H1 (cell line): Measurements from ENCODE around the gene RAB7B. TPM values are rescaled to one million over a fixed set of nuclear protein-coding genes. Genes with fewer than 3 reads are reported as not detected.

Source experiments
- CTCF ChIA-PET: fragments of 300-600 bp; sonication (Branson Sonifier 250); formaldehyde crosslinking; loops from one replicate; lab custom pipeline; 2021; ENCODE audit not compliant: partially characterized antibody; lab: Charles Lee
- POLR2A ChIA-PET: fragments of 300-600 bp; sonication (Branson Sonifier 250); formaldehyde crosslinking; loops from one replicate; lab custom pipeline; 2021; ENCODE audit warnings: inconsistent platforms; ENCODE audit not compliant: partially characterized antibody; lab: Charles Lee
- DNase-seq, 2 experiments: peaks; one replicate each; pipeline versions ENCODE4 v3.0.0 to v3.0.0-alpha.2; 2010 to 2022; ENCODE audit warnings: low spot score in 2 of 2, low read depth in 1 of 2, mixed read lengths in 1 of 2
- FAIRE-seq: peaks from 2 replicates; lab custom pipeline; 2011; peaks lifted over from hg19 to GRCh38; lab: Jason Lieb, UNC
- H2AFZ ChIP-seq: 2 replicates; pipeline ENCODE4 v1.8.1; 2012; ENCODE audit warnings: low read length, inconsistent platforms
- H2AK5ac ChIP-seq: 2 replicates; pipeline ENCODE4 v1.6.1; 2013; ENCODE audit warnings: low read depth, low read length
- H2BK120ac ChIP-seq: replicated peaks from 2 replicates; pipeline ENCODE3; 2013; ENCODE audit warnings: low read depth, low read length, inconsistent platforms
- H2BK12ac ChIP-seq: 2 replicates; pipeline ENCODE4 v1.6.1; 2013; ENCODE audit warnings: low read depth, low read length
- H2BK15ac ChIP-seq: 2 replicates; pipeline ENCODE4 v1.6.1; 2013; ENCODE audit warnings: low read length
- H2BK20ac ChIP-seq: 2 replicates; pipeline ENCODE4 v1.6.1; 2013; ENCODE audit warnings: low read length
- H2BK5ac ChIP-seq: 2 replicates; pipeline ENCODE4 v1.6.1; 2013; ENCODE audit warnings: low read depth, low read length
- H3K14ac ChIP-seq: 2 replicates; pipeline ENCODE4 v1.6.1; 2013; ENCODE audit warnings: inconsistent platforms; ENCODE audit not compliant: insufficient read length
- H3K18ac ChIP-seq: 2 replicates; pipeline ENCODE4 v1.6.1; 2013; ENCODE audit warnings: low read length; ENCODE audit errors: extremely low read depth
- H3K23ac ChIP-seq: 2 replicates; pipeline ENCODE4 v1.6.1; 2013; ENCODE audit warnings: inconsistent platforms; ENCODE audit not compliant: insufficient read length
- H3K23me2 ChIP-seq: 2 replicates; pipeline ENCODE4 v1.6.1; 2013; ENCODE audit warnings: low read depth, low read length
- H3K27ac ChIP-seq: 2 replicates; pipeline ENCODE4 v1.6.1; 2011; ENCODE audit warnings: low read depth, low read length, inconsistent platforms
- H3K27me3 ChIP-seq, 4 experiments: replicated peaks in 1 of 4; 1 replicate in 1 of 4; 2 replicates in 3 of 4; pipeline versions ENCODE4 v1.6.1 to v1.8.1; 2011 to 2013; ENCODE audit warnings: low read length in 3 of 4, mild to moderate bottlenecking in 3 of 4, inconsistent platforms in 2 of 4, mixed read lengths in 2 of 4, moderate library complexity in 1 of 4; ENCODE audit not compliant: control insufficient read depth in 3 of 4, insufficient read depth in 3 of 4; ENCODE audit errors: extremely low read depth in 1 of 4
- H3K36me3 ChIP-seq, 4 experiments: 2 replicates each; pipeline versions ENCODE4 v1.6.1 to v1.8.1; 2011 to 2013; ENCODE audit warnings: mild to moderate bottlenecking in 4 of 4, low read length in 3 of 4, moderate library complexity in 2 of 4, control low read depth in 1 of 4, inconsistent platforms in 1 of 4; ENCODE audit not compliant: insufficient read depth in 4 of 4, control insufficient read depth in 2 of 4
- H3K4ac ChIP-seq: replicated peaks from 2 replicates; pipeline ENCODE3; 2013; ENCODE audit warnings: low read length, low read depth, mixed read lengths, inconsistent platforms; ENCODE audit not compliant: insufficient read length
- H3K4me1 ChIP-seq, 4 experiments: replicated peaks in 1 of 4; 1 replicate in 1 of 4; 2 replicates in 3 of 4; pipeline versions ENCODE4 v1.6.1 to v1.8.1; 2011 to 2013; ENCODE audit warnings: low read length in 3 of 4, inconsistent platforms in 2 of 4, mixed read lengths in 1 of 4; ENCODE audit not compliant: insufficient read depth in 4 of 4, control insufficient read depth in 3 of 4
- H3K4me2 ChIP-seq, 2 experiments: 2 replicates each; pipeline versions ENCODE4 v1.6.1 to v1.8.1; 2011 to 2013; ENCODE audit warnings: low read depth in 2 of 2, low read length in 2 of 2, control low read depth in 1 of 2, inconsistent platforms in 1 of 2, mild to moderate bottlenecking in 1 of 2; ENCODE audit not compliant: insufficient read depth in 1 of 2
- H3K4me3 ChIP-seq, 4 experiments: fragments of 200-600, 300-600 bp in 1 of 4; sonication (generic), shearing (Covaris generic), sonication (Bioruptor Twin) in 1 of 4; 2 replicates each; pipeline versions ENCODE4 v1.5.1 to v1.8.1; 2011 to 2016; ENCODE audit warnings: low read length in 4 of 4, low read depth in 3 of 4, control low read depth in 2 of 4, inconsistent platforms in 2 of 4, mild to moderate bottlenecking in 2 of 4, mixed read lengths in 1 of 4, moderate library complexity in 1 of 4; ENCODE audit not compliant: insufficient read depth in 2 of 4; ENCODE audit errors: extremely low read depth in 1 of 4
- H3K56ac ChIP-seq: replicated peaks from 2 replicates; pipeline ENCODE3; 2013; ENCODE audit warnings: low read depth, mild to moderate bottlenecking, mixed read lengths, low read length, inconsistent platforms; ENCODE audit not compliant: insufficient read length
- H3K79me1 ChIP-seq: 2 replicates; pipeline ENCODE4 v1.6.1; 2013; ENCODE audit warnings: low read depth, low read length, control low read depth
- H3K79me2 ChIP-seq, 2 experiments: 2 replicates each; pipeline versions ENCODE4 v1.6.1 to v1.8.1; 2012 to 2013; ENCODE audit warnings: low read length in 2 of 2, mild to moderate bottlenecking in 2 of 2, inconsistent platforms in 1 of 2; ENCODE audit not compliant: insufficient read depth in 2 of 2, control insufficient read depth in 1 of 2
- H3K9ac ChIP-seq, 4 experiments: replicated peaks in 1 of 4; 1 replicate in 1 of 4; 2 replicates in 3 of 4; pipeline versions ENCODE4 v1.6.1 to v1.8.1; 2011 to 2013; ENCODE audit warnings: low read depth in 3 of 4, low read length in 3 of 4, control low read depth in 2 of 4, mild to moderate bottlenecking in 2 of 4, moderate library complexity in 2 of 4, inconsistent platforms in 1 of 4; ENCODE audit errors: extremely low read depth in 1 of 4
- H3K9me3 ChIP-seq, 2 experiments: 2 replicates each; pipeline versions ENCODE4 v1.6.1 to v1.8.1; 2012 to 2013; ENCODE audit warnings: mild to moderate bottlenecking in 2 of 2, moderate library complexity in 2 of 2, control low read depth in 1 of 2, inconsistent platforms in 1 of 2, low read depth in 1 of 2, low read length in 1 of 2, mixed read lengths in 1 of 2; ENCODE audit not compliant: insufficient read depth in 2 of 2
- H4K20me1 ChIP-seq, 2 experiments: replicated peaks in 1 of 2; 2 replicates each; pipeline versions ENCODE3 to v1.8.1; 2011 to 2013; ENCODE audit warnings: inconsistent platforms in 2 of 2, low read length in 2 of 2, mild to moderate bottlenecking in 1 of 2; ENCODE audit not compliant: insufficient read depth in 2 of 2, control insufficient read depth in 1 of 2
- H4K5ac ChIP-seq: 2 replicates; pipeline ENCODE4 v1.6.1; 2013; ENCODE audit warnings: low read length, low read depth, mixed read lengths, inconsistent platforms; ENCODE audit not compliant: insufficient read length
- H4K8ac ChIP-seq: 2 replicates; pipeline ENCODE4 v1.8.0; 2013; ENCODE audit warnings: mild to moderate bottlenecking, moderate library complexity, low read length, inconsistent platforms; ENCODE audit not compliant: insufficient read depth; ENCODE audit errors: extremely low read depth
- H4K91ac ChIP-seq: replicated peaks from 2 replicates; pipeline ENCODE3; 2013; ENCODE audit warnings: low read length, mixed read lengths, inconsistent platforms; ENCODE audit not compliant: insufficient read length
- CBX5 ChIP-seq: fragments of 300-800, 300-1000 bp; sonication (generic); IDR thresholded peaks from 2 replicates; pipeline ENCODE4 v1.7.1; 2016; ENCODE audit warnings: antibody characterized with exemption, low read length, low read depth
- CTBP2 ChIP-seq: IDR thresholded peaks from 2 replicates; pipeline ENCODE4 v1.7.0; 2011; ENCODE audit warnings: borderline replicate concordance, mild to moderate bottlenecking, moderate library complexity, mixed read lengths, low read length; ENCODE audit not compliant: insufficient read depth, insufficient read length
- EGR1 ChIP-seq: IDR thresholded peaks from 2 replicates; pipeline ENCODE4 v1.6.1; 2011; ENCODE audit warnings: low read depth, low read length, borderline replicate concordance
- EZH2 ChIP-seq: fragments of 200-600 bp; sonication (generic); IDR thresholded peaks from 2 replicates; pipeline ENCODE4 v1.7.1; 2012; ENCODE audit warnings: low read depth, mild to moderate bottlenecking, moderate library complexity, low read length, inconsistent platforms; ENCODE audit not compliant: severe bottlenecking
- JUN ChIP-seq: IDR thresholded peaks from 2 replicates; pipeline ENCODE4 v1.6.1; 2011; ENCODE audit warnings: low read depth, mild to moderate bottlenecking, improper control_type of control experiment, low read length
- KDM5A ChIP-seq: fragments of 200-600 bp; IDR thresholded peaks from 2 replicates; pipeline ENCODE4 v1.7.1; 2012; ENCODE audit warnings: mild to moderate bottlenecking, low read length, inconsistent platforms, mixed read lengths
- MAFK ChIP-seq: IDR thresholded peaks from 2 replicates; pipeline ENCODE4 v1.6.1; 2012; ENCODE audit warnings: low read depth, mild to moderate bottlenecking, improper control_type of control experiment, low read length
- POLR2A ChIP-seq, 2 experiments: IDR thresholded peaks; 1 replicate in 1 of 2; 2 replicates in 1 of 2; pipeline ENCODE4 v1.6.1; 2011; ENCODE audit warnings: low read depth in 2 of 2, low read length in 2 of 2, mild to moderate bottlenecking in 2 of 2; ENCODE audit errors: control extremely low read depth in 1 of 2
- POLR2AphosphoS5 ChIP-seq: IDR thresholded peaks from 2 replicates; pipeline ENCODE4 v1.6.1; 2011; ENCODE audit warnings: low read depth, low read length
- RAD21 ChIP-seq, 2 experiments: IDR thresholded peaks in 1 of 2; conservative IDR thresholded peaks in 1 of 2; 2 replicates each; pipeline ENCODE4 v1.6.1; 2011; ENCODE audit warnings: low read depth in 2 of 2, low read length in 2 of 2, improper control_type of control experiment in 1 of 2, inconsistent platforms in 1 of 2, mild to moderate bottlenecking in 1 of 2, moderate library complexity in 1 of 2
- SIN3A ChIP-seq, 2 experiments: IDR thresholded peaks in 1 of 2; conservative IDR thresholded peaks in 1 of 2; 2 replicates each; pipeline ENCODE4 v1.6.1; 2011 to 2012; ENCODE audit warnings: low read length in 2 of 2, improper control_type of control experiment in 1 of 2, low read depth in 1 of 2, mild to moderate bottlenecking in 1 of 2
- SIX5 ChIP-seq: IDR thresholded peaks from 2 replicates; pipeline ENCODE4 v1.6.1; 2011; ENCODE audit warnings: mild to moderate bottlenecking, low read depth, low read length
- SP2 ChIP-seq: IDR thresholded peaks from 2 replicates; pipeline ENCODE4 v1.6.1; 2012; ENCODE audit warnings: mild to moderate bottlenecking, low read length, inconsistent platforms
- SP4 ChIP-seq: IDR thresholded peaks from 2 replicates; pipeline ENCODE4 v1.6.1; 2012; ENCODE audit warnings: low read length, inconsistent platforms
- SRF ChIP-seq: IDR thresholded peaks from 2 replicates; pipeline ENCODE4 v1.6.1; 2011; ENCODE audit warnings: mild to moderate bottlenecking, low read depth, low read length, moderate library complexity
- polyA plus RNA-seq, 7 experiments: library from polyadenylated mRNA; depleted of rRNA in 3 of 7; stranded (reverse) in 5 of 7; unstranded in 2 of 7; fragments of >200 nt in 5 of 7; fragments of 200-250 nt in 2 of 7; gene quantifications; 1 replicate in 5 of 7; 2 replicates in 1 of 7; 4 replicates in 1 of 7; pipeline versions ENCODE4 v1.2.1 to v1.2.3, GENCODE V29; 2011 to 2013; ENCODE audit warnings: missing spikeins in 2 of 7, mixed read lengths in 2 of 7
- total RNA-seq: library from RNA; stranded (reverse); fragmentation: NEBNext Ultra II Directional; extraction: Animal tissue kit (Norgen Biotek cat#: 25700); gene quantifications from 2 replicates; pipeline ENCODE4 v1.2.1, GENCODE V29; 2021
- TF ChIP-seq, protein P1 (sequence below): IDR thresholded peaks from 2 replicates; pipeline ENCODE4 v1.6.1; 2012; ENCODE audit warnings: inconsistent platforms

The RAB7B gene
- total and polyA plus RNA-seq, 2 of the 8 experiments (the other 6 are each of a cell fraction or from before 2014, with no cell fraction given): 0.05 TPM; not detected in 1

DNA sequence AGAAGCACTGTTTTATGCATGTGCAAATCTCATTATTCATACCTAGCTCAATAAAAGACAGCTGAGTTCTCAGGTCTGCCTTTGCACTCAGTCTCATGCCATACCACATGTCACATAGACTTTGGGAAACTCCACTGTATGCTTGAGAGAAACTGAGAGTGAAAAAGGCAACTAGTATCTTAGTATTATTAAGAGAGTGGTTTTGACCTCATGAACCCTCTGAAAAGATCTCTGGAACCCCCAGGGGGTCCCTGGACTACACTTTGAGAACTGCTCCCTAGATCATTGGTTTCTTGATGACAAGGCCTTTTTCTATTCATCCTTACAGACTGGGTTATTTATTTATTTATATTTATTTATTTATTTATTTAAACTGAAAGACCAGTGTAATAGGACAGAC, 46.1 kb upstream of the RAB7B start:
- Histone ChIP-seq H4K91ac (no peak overlapping the region), H3K18ac (no peak overlapping the region), H2BK15ac (no peak overlapping the region), H2BK120ac (no peak overlapping the region), H3K4ac (no peak overlapping the region), H3K4me2 (no peak overlapping the region), H3K9ac (no peak overlapping the region), H3K4me3 (no peak overlapping the region), H3K23me2 (no peaks in the 10 kb centered on the region), H2AFZ (no peak overlapping the region), H3K27ac (no peak overlapping the region), H3K79me2 (no peaks in the 10 kb centered on the region), H3K9me3 (peaks cover 0 to 4% of the 10 kb centered on the region in 2 experiments; a peak in 1 of 4 replicates), H3K27me3 (no peaks in the 10 kb centered on the region), H3K14ac (no peak overlapping the region), H3K79me1 (no peaks in the 10 kb centered on the region), H3K4me1 (no peaks in the 10 kb centered on the region; a peak in 1 of 7 replicates), H2BK20ac (no peak overlapping the region), H4K20me1 (no peaks in the 10 kb centered on the region), H4K8ac (no peak overlapping the region), H2AK5ac (no peak overlapping the region), H4K5ac (no peak overlapping the region), H3K36me3 (no peaks in the 10 kb centered on the region), H2BK12ac (no peak overlapping the region), H3K56ac (no peak overlapping the region), H3K23ac (no peak overlapping the region), H2BK5ac (no peak overlapping the region)
- no peak for FAIRE-seq
- ChIA-PET CTCF (no interaction called here), POLR2A (no interaction called here)
- no peak for DNase-seq
- TF ChIP-seq SRF (no peak), POLR2AphosphoS5 (no peak), SIN3A (conservative IDR thresholded peaks at IDR 0.05 in 1 of 2, IDR thresholded peaks at IDR 0.05 in 1 of 2; ENCODE audit: low read depth in 1 of 2, low read length in 2 of 2) (no peak), KDM5A (no peak), JUN (no peak), EGR1 (no peak), SP4 (no peak), MAFK (no peak), RAD21 (IDR thresholded peaks at IDR 0.05 in 1 of 2, conservative IDR thresholded peaks at IDR 0.05 in 1 of 2; ENCODE audit: low read depth in 2 of 2, low read length in 2 of 2) (no peak), POLR2A (IDR thresholded peaks at IDR 0.05; ENCODE audit: control extremely low read depth in 1 of 2, low read depth in 2 of 2, low read length in 2 of 2) (no peak), EZH2 (no peak), SIX5 (no peak), CBX5 (no peak), CTBP2 (no peak), SP2 (no peak)
- TF ChIP-seq, protein P1, sequence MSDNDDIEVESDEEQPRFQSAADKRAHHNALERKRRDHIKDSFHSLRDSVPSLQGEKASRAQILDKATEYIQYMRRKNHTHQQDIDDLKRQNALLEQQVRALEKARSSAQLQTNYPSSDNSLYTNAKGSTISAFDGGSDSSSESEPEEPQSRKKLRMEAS: no peak
